ENCODE measurements around the gene CHST8.
"Not testable (repeated sequence)": the region's sequence is repeated elsewhere in the genome, so short reads cannot be mapped to it uniquely, and the experiment has no call there.

Gene CHST8

GRCh38 chr19:33812388-33813330 is 190.9 kb downstream of the CHST8 start:
- no peak for DNase-seq (ENCODE audit: low spot score)

- DNase-seq (ENCODE audit: low spot score): no peak
Observed at GRCh38 chr19:33813391-33814101, 191.8 kb downstream of the CHST8 start.

- no peak for DNase-seq (ENCODE audit: low spot score)
Observed at GRCh38 chr19:33814181-33815165, 192.7 kb downstream of the CHST8 start.

GRCh38 chr19:33815380-33816340 is 193.9 kb downstream of the CHST8 start:
- no peak for DNase-seq (ENCODE audit: low spot score)

- DNase-seq (ENCODE audit: low spot score): no peak
Observed at GRCh38 chr19:33818411-33818810, 196.7 kb downstream of the CHST8 start.

- not testable (repeated sequence) for DNase-seq (ENCODE audit: low spot score)
Observed at GRCh38 chr19:33819078-33819477, 197.3 kb downstream of the CHST8 start.

- no peak for DNase-seq (ENCODE audit: low spot score)
Observed at GRCh38 chr19:33819506-33819879, 197.7 kb downstream of the CHST8 start.

GRCh38 chr19:33819880-33820781 is 198.4 kb downstream of the CHST8 start:
- DNase-seq (ENCODE audit: low spot score): peak; percentile 59

- peak; percentile 30 for DNase-seq (ENCODE audit: low spot score)
Observed at GRCh38 chr19:33821871-33822270, 200.1 kb downstream of the CHST8 start.
